Dendritic cell treated with granulocyte-macrophage colony-stimulating factor and Interleukin-4, amounts not matched to agents 40 ng/mL and 50 ng/mL, for 4 days (primary cell): ENCODE data around the gene CCR7.

Experiments
- H3K27ac Mint-ChIP-seq: one replicate; pipeline ENCODE4 v1.8.0; 2022; ENCODE audit warnings: mild to moderate bottlenecking, mixed read lengths
- H3K27me3 Mint-ChIP-seq: one replicate; pipeline ENCODE4 v1.8.0; 2022; ENCODE audit warnings: mild to moderate bottlenecking, mixed read lengths
- H3K36me3 Mint-ChIP-seq: one replicate; pipeline ENCODE4 v1.8.0; 2022; ENCODE audit warnings: low read depth, mixed read lengths
- H3K4me1 Mint-ChIP-seq: one replicate; pipeline ENCODE4 v1.8.0; 2022; ENCODE audit warnings: low read depth, mixed read lengths
- H3K4me3 Mint-ChIP-seq: one replicate; pipeline ENCODE4 v1.8.0; 2022; ENCODE audit warnings: mild to moderate bottlenecking, moderate library complexity, mixed read lengths
- H3K9me3 Mint-ChIP-seq: one replicate; pipeline ENCODE4 v1.8.0; 2022; ENCODE audit warnings: mixed read lengths
- intact Hi-C: fragments of 100-400 bp; cut with micrococcal nuclease; formaldehyde crosslinking; loops from one replicate; pipeline ENCODE4 v1.15.0; 2022

The CCR7 gene

GRCh38 chr17:40506786-40507185, 58.5 kb downstream of the CCR7 start:
- H3K36me3 Mint-ChIP-seq, result no peaks in the 10 kb centered on the region
- H3K27ac Mint-ChIP-seq, result no peak overlapping the region
- H3K9me3 Mint-ChIP-seq, result no peaks in the 10 kb centered on the region
- no peaks in the 10 kb centered on the region for H3K4me1 Mint-ChIP-seq
- intact Hi-C loops, result no loop called here
- no peak overlapping the region for H3K4me3 Mint-ChIP-seq
- peaks cover 30% of the 10 kb centered on the region for H3K27me3 Mint-ChIP-seq
